Cardiac fibroblast (primary cell): ENCODE data around the gene KCNQ2.
A peak's percentile ranks its signal among the peaks of the same experiment; 100 is the strongest.

Experiments used
- DNase-seq, 2 donors: peaks; one replicate each; pipeline versions ENCODE4 v3.0.0 to v3.0.0-alpha.2; 2010; ENCODE audit warnings: low read depth in 2 of 2
- H3K4me3 ChIP-seq, 2 donors: replicated peaks in 1 of 2; 1 replicate in 1 of 2; 2 replicates in 1 of 2; pipeline ENCODE4 v1.5.1; 2011; ENCODE audit warnings: low read depth in 2 of 2, low read length in 2 of 2, mild to moderate bottlenecking in 2 of 2, moderate library complexity in 1 of 2
- CTCF ChIP-seq: IDR thresholded peaks from one replicate; pipeline ENCODE4 v1.5.1; 2011; ENCODE audit warnings: low read depth, mild to moderate bottlenecking, low read length, inconsistent platforms

The KCNQ2 gene

GRCh38 chr20:63459070-63459380, 13.4 kb downstream of the KCNQ2 start:
- no peak for DNase-seq
- H3K4me3 ChIP-seq = no peak overlapping the region
- no peak for TF ChIP-seq CTCF

GRCh38 chr20:63458170-63459069, 14.0 kb downstream of the KCNQ2 start:
- no peak overlapping the region for H3K4me3 ChIP-seq
- no peak for DNase-seq
- TF ChIP-seq CTCF = no peak

GRCh38 chr20:63457737-63458136, 14.7 kb downstream of the KCNQ2 start:
- H3K4me3 ChIP-seq = no peak overlapping the region
- DNase-seq = peak; percentile 10 to 59
- no peak for TF ChIP-seq CTCF

GRCh38 chr20:63456429-63457284, 15.8 kb downstream of the KCNQ2 start:
- H3K4me3 ChIP-seq = no peak overlapping the region
- DNase-seq = peak in 1 of 2 donors; percentile 40
- no peak for TF ChIP-seq CTCF

- DNase-seq = no peak
- TF ChIP-seq CTCF = no peak
- H3K4me3 ChIP-seq = no peak overlapping the region
Measured at GRCh38 chr20:63455568-63455859, 16.9 kb downstream of the KCNQ2 start.

GRCh38 chr20:63454731-63455567, 17.5 kb downstream of the KCNQ2 start:
- peak overlapping the region in 1 of 2 donors; percentile 3 for H3K4me3 ChIP-seq
- no peak for TF ChIP-seq CTCF
- DNase-seq = peak in 1 of 2 donors; percentile 11
